HG03342 (cell line): ENCODE data around the gene KCNIP4.

Experiments
- ATAC-seq: cut with Tn5 transposase; IDR thresholded peaks from one replicate; pipeline ENCODE4 v1.9.1; 2021; ENCODE audit warnings: mild to moderate bottlenecking, moderate library complexity; ENCODE audit not compliant: unreplicated experiment

The KCNIP4 gene

DNA sequence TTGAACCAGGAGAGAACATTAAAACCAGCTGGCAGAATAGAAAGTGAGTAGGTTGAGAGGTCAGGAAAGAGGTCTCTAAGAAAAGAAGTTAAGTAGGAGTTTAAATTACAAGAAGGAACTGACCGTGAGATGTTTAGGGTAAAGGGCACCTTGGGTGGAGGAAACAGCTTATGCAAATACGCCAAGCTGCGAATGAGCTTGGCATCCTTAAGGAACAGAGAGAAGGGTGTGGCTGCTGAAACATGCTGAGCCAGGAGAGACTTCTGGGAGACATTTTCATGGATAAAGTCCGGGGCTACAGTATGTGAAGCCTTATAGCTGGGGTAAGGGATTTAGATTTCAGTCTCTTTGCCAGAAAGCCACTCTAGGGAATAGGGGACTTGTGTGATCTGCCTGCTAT is 249.1 kb downstream of the KCNIP4 start:
- no peak for ATAC-seq

DNA sequence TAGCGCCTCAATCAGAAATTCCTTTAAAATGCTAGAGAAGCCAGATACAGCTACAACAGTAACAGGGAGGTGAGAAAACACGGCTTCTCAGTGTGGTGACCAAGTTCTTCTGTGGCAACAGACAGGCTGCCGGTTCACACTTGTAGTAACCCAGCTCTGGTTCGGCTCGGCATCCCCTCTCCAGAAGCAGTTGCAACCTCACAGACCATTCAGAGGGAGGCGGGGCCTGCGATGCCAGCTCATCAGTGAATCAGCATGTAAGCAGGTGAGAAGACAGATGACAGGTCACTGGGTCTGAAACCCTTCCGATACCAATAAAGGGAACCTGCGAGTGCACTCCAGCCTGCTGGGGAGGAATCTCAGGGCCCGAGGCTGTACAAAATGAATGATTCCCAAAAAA is 251.0 kb downstream of the KCNIP4 start:
- no peak for ATAC-seq

DNA sequence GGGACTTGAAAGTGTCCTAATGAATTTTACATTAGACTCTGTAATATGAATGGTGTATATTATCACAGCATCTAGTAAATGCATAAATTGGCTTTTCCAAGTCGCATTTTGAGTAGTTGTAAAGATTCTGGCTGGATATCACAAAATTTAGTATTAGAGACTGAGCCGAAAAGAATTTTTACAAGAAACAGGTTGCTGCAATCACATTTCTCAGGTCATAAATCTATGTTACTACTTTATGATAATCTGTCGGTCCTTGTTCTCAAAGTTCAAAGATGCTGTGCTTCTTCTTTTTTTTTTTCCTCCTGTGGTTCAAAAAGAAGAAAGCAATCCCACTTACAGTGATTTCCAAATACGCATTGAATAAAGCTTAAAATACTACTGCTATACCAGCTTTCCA is 253.4 kb downstream of the KCNIP4 start:
- no peak for ATAC-seq

DNA sequence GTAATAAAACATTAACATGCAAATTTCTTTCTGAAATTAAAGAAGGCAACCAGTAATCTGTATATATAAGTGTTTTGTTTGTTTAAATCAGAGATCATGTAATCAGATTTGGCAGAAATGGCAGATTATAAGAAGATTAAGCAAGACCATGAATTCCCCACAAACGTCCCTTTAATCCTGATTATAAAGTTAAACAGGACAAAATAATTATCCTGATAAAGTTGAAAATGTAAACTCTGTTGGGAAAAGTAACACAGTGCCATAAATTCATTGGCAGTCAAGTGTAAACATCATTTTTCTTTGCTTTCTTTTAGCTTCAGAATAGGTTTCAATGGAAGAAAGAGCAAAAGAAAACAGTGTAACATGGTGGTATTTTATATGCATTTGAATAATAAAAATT is 256.3 kb downstream of the KCNIP4 start:
- no peak for ATAC-seq

DNA sequence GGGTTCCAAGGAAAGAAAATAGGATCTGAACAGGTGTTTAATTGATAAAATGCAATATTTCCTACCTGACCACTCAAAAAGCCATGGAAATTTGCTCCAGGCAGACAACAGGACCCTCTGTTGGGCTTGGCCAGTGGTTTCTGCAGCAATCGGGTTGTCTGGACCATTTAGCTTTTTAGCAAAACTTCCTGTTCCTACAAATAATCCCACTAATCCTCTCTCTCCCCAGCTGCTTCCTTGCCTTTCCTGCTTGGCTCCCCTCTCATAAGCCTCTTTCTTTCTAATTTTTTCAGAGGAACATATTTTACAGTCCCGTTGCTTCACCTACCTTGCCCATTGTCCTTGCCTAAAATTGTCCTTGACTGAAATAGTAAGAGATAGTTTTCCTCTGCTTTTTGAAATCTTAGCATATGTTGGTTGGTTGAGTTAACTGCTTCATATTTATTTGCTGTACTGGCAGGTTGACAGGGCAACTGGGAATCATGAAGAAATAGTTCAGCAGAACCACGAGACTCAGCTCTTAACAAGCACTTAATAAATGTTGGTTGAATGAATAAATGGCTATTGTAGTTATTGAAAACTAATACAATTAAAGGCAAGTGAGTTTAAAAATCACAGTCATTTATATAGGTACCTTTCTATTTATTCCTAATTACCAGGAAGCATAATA is 259.8 kb downstream of the KCNIP4 start:
- no peak for ATAC-seq

DNA sequence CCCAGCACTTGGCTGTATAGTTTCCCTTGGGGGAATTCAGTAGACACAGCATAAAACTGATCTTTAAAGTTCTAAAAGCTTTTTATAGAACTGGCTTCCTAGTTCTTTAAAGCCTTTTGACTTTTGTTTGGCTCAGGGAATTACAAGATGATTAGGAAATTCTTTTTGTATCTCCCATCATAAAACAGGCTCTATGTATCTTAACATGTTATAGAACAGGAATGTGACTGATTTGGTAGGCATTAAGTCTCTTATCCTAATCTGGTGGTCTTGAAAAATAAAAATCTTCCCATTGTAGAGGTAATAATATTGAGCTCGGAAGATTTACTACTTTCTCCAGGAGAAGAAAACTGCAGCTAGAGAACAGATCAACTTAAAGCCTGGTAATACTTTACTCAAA is 262.7 kb downstream of the KCNIP4 start:
- ATAC-seq, result no peak

DNA sequence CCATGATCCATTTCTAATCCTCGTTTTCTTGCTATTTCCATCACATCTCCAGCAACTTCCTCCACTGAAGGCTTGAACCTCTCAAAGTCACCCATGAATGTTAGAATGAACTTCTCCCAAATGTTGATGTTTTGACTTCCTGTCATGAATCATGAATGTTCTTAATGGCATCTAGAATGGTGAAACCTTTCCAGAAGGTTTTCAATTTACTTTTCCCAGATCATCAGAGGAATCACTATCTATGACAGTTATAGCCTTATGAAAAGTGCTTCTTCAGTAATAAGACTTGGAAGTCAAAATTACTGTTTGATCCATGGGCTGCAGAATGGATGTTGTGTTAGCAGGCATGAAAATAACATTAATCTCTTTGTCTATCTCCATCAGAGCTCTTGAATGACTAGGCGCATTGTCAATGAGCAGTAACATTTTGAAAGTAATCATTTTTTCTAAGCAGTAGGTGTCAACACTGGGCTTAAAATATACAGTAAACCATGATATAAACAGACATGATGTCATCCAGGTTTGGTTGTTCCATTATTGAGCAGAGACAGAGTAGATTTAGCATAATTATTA is 268.2 kb downstream of the KCNIP4 start:
- ATAC-seq, result no peak

DNA sequence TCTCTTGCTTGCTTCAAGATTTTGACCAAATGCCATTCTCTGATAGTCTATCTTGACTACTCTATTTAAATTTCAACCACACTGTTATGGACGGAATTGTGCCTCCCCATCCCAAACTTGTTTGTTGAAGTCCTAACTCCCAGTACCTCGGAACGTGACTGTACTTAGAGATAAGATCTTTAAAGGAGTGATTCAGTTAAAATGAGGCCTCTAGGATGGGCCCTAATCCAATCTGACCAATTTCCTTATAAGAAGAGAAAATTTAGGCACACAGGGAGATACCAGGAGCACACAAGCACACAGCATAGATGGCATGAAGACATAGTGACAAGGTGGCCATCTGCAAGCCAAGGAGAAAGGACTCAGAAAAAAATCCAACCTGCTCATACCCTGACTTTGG is 269.9 kb downstream of the KCNIP4 start:
- no peak for ATAC-seq

DNA sequence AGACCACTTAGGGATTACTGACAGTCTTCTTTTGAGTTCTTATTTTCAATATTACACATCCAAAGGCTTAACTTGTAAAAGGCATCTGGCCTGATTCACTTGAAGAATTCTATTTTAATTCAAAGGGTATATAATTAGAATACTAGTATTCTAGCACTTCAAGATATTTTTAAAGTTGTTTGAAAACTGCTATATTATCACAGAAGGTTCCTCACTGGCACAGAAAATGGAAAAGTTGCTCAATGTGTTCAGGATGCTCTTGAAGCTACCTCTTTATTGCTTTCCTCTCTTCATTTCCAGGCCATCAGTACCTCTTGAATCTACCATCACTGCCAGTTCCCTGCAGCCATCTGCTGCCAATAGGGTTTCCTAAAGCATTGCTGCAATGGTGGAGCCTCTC is 271.4 kb downstream of the KCNIP4 start:
- no peak for ATAC-seq

DNA sequence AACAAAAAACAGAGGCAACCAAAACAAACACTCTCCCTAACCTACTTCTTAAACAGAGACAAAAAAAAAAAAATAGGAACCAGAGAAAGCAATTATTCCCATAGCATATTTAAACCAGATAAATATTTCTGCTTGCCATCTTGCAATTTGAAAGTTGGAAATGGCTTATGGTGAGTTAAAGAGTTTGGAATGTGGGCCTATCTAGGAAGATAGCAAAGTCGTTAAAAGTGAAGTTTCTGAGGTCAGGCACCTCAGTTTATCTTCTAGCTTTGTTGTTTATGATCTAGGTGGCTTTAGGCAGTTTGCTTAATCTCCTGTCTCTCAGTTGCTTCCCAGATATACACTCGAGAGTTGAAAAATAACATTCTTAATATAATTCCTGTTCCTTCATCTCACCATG is 284.2 kb downstream of the KCNIP4 start:
- ATAC-seq, result no peak

DNA sequence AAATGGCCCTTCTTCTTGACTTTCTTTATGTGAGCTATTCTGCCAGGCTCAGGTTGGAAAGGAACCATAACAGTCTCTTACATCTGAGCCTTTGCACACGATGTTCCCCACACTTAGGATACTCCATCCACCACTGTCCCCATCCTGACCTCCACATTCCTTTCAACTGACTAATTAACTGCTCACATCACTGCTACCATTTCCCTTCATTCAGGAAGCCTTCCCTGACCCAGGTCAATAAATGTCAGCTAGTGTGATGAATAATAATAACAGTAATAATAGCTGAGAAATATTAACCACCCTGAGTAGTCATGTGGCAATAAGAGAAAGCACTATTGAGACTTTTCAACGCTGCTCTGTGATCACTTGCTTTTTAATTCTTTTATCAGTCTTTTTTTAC is 291.7 kb downstream of the KCNIP4 start:
- no peak for ATAC-seq

DNA sequence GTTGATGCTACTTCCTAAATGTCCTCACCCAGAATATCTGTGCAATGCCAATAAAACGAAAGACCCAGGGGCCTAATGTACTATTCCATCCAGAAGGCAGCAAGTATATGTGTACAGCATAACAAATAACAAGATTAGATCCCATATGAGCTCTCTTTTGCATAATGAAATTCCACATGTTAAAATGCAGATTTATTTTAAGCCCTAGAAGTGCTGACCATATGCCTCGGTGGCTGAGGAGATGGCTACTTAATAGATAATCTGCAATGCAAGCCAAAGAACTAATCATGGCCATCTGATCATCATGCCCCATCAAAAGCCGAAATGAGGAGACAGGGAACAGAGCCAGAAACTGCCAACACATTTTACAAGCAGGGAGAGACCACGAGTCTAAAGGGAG is 293.5 kb downstream of the KCNIP4 start:
- no peak for ATAC-seq

DNA sequence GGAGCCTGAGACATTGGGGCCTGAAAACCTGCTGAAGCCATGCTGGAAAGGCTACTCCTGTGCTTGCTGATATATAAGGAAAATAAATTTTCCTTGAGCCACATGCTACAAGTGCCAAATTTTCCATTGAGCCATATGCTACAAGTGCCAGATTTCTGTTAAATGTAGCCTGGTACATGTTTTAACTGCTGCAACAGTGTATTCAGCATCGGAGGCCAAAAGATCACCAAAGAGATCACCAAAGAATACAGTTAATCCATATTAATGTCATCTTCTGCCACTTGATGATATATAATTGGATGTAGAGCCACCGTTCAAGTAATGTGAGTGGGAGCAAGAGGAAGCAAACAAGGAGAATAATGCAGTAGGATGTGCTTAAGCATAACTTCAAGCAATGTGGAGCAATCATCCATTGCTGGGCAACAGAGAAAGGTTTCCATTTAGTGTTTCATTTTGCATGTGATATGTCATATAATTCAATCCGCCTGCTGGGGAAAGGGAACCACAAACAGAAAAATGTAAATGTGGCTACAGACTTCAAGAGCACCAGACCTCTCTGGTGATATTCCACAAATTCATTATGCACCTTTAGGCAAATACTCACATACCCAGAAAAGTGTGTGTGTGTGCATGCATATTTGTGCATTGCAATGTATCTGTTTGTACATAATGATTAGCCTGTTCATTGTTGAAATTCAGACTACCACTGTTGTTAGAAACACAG is 295.9 kb downstream of the KCNIP4 start:
- no peak for ATAC-seq

DNA sequence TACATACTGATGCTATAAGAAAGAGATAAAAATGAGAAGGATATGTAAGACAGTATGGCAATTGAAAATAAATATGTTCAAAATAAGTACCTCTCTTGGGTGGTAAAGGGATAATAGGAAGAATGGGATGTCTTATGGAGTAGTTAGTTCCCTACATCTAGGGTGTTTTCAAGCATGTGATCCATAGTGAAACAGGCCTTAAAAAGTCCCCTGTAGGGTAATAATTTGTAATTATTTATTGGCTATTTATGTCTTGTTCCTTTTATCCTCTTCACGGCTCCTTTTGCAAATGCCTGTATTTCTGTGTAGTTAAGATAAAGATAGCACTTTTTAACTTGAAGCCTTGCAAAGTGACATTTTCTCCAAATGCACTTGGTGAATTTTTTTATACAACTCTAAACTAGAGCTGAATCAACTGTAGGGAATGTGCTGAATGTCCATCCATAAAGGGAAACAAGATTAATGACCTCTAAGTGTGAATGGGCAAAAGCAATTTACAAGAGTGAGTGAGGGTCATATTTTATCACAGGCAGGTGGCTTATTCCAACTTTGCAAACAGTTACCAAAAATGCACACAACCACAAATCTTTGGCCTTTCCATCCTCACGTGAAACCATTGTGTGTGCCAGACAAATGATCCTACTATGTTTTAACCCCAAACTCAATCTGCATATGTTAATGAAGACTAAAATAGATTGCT is 299.0 kb downstream of the KCNIP4 start:
- no peak for ATAC-seq

DNA sequence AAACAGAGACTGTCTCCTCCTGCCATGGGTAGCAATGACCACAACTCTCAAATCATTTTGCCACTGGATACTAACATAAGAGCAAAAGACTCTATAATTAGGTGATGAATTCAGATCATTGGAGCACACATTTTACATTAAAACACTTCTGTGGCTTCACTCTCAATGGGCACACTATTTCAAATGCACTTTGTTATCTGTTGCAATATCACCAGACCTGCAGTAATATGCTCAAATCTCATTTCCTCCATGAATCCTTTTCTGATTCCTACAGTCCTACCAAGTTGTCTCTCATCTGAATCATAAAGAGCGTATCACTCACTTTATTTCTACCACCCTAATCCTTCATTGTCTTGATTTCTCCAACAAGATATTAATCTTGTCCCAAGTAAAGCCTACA is 302.8 kb downstream of the KCNIP4 start:
- no peak for ATAC-seq

DNA sequence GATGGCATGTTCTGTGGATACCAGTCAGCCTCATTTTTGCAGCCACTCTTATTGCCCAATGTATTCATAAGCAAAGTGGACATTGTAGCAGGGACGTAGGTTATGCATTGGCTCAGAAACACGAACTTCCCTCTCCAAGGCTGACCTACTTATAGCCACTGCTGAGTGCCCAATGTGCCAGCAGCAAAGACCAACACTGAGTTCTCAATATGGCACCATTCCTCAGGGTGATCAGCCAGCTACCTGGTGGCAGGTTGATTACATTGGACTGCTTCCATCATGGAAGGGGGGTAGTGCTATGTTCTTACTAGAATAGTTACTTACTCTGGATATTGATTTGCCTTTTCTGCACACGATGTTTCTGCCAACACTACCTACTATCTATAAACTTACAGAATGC is 306.9 kb downstream of the KCNIP4 start:
- no peak for ATAC-seq

DNA sequence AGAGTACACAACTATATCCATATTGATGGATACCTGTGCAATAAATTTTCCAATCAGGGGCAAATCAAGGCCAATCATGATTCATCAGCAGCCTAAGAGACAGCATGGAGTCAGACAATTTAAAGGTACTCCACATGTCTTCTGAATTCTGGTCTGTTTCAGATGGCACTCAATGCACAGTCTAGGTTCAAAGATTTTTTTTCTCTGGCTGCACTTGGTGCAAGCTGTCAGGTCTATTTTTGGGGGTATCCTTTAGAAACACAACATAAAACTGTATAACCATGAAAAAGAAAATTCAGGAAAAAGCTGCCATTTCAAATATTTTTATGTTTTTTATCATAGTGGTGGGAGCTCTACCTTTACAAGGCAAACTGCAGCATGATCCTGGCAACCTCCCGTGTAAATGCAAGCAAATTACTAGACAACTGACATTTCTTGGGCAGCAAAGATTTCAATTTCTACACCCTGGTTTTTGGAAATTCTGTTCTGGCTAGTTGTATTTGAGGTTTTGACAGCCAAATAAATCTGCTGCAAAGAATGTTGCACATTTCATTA is 310.3 kb downstream of the KCNIP4 start:
- ATAC-seq, result no peak

DNA sequence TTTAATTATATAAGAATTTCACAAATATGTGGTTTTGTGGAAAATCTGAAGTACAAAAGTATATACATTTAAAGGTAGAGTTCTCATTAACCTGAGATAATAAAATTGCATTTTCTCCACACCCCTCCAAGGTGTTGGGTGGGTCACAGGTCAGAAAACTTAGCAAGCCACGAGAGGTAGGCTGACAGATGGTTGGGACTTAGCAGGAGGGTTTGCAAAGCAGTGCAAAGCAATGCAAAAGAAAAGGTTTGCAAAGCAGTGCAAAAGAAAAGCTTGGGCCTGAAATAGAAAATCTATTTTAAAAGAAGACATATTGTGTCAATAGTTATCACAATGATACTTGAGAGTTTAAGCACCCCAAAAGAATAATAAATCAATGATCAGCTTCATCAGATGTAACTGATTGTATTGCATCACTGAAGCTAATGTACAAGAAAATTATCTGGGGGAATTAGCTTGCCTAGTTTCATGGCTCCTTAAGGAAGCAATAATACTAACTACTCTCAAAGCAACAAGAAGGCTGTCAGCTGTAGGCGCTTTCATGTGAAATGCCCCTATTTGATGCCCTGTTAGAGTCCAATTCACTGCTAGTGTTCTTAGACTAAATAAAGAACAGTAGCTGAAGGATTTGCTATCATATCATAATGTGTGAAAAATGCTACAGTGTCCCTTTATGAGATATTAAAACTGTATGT is 319.5 kb downstream of the KCNIP4 start:
- ATAC-seq, result no peak

DNA sequence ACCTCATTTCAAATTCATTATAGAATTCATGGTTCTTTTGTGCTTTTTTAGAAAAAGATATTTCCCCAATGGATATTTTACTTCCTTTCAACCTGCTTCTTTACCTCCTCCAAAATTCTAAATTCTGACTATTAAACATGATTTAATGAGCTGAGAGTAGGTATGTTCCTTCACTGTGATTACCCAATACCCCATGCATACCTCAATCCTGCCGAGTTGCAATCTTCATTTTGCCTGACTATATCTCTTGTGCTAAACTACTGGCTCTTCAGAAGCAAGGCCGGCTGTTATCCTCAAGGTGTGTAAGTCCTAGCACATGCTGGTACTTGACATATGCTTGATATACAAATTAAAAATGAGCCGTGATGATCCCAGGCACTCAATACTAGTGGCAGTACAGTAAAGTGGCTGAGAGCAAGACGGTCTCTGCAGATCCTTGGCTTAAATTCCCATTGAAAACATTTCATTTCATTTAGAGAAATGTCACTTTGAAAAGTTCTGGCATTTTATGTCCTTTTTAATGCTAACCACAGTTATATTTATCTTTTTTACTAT is 320.4 kb downstream of the KCNIP4 start:
- no peak for ATAC-seq

DNA sequence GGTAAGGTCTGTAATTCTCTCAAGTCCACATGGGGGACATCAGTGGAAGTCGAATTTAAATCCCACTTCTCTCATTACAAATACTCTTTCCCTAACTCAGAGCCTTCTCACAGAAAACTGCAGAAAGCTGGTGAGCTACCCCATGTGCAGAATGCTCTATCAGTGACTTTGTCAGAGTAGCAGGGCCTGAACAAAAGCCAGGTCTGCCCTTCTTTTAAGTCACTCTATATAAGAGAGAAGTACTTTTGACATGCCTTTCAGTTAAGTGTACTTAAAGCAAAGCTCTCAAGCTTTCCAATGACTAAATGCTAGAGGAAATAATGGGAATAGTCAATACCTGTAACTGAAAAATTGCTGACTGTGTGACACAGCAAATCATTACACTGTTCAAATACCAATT is 323.1 kb downstream of the KCNIP4 start:
- ATAC-seq, result no peak

DNA sequence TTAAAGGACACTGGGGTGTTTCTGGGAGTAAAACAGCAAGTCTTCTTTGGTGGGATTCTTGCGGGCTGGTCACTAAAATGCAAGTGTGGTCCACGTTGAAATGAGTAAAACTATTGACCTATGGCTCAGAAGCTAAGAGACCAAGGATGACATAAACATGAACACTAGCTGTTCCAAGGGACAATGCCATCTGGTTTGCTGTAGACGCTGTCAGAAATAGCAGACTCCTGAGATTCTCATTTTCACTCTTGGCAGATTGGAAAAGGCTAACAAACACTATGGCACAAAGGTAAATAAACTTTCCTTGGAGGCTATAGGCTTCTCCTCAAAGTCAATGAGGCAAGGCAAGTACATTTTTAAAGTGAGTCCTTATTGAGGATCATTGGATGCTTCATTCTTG is 343.6 kb downstream of the KCNIP4 start:
- no peak for ATAC-seq
